ENCODE results near the gene ADAMTSL3.

ADAMTSL3 gene

DNA sequence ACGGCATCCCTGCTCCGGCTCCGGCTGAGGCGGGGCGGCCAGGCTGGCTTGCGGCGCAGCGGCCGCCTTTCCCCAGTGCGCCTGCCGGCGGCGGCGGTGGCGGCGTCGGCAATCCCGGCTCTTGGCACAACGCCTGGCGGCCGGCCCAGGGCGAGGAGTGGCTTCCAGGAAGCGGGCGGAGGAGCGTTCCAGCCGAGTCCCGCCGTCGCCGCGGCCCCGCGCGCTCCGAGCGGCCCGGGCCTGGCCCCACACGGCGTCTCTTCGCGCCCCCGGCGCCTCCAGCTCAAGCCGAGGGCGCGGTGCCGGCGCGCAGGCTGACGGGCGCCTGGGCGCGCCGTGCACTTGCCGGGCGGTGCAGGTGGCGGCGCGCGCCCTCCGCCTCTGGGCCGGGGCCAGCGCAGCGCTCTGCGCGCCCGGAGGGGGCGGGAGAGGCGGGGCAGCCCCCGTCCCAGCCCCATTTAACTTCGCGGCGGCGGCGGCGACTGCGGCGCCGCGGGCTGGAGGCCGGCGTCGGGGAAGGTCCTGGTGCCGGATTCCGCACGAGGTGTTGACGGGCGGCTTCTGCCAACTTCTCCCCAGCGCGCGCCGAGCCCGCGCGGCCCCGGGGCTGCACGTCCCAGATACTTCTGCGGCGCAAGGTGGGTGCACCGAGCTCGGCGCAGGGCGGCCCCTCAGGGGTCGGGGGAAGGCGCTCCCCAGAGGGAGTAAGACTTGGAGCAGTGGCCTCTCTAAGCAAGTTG is at the start of gene ADAMTSL3:
ADAMTSL3 (plus strand) TSS at position 485 of the 740 bp plus-strand sequence. CDS start 1,639 bp downstream, outside the sequence.
- peak in 36 of 56 donors; percentile 6 to 72 (median 42) for DNase-seq

DNA sequence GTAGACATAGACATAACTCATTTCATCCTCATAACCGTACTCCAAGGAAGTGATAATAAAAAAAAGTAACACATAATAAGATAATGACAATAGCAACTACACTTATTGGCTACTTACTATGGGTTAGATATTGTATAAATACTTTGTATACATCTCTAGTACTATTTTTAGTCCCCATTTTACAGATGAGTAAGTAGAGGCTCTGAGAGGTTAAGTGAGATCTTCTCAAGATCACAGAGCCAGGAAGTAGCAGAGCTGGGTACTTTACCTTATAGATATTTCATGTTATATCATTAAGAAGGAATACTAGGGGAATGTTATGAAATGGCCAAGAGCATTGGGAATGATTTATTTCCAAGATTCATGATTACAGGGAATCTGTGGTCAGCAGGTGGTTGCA is 49.4 kb upstream of the ADAMTSL3 start:
- no peak for DNase-seq

DNA sequence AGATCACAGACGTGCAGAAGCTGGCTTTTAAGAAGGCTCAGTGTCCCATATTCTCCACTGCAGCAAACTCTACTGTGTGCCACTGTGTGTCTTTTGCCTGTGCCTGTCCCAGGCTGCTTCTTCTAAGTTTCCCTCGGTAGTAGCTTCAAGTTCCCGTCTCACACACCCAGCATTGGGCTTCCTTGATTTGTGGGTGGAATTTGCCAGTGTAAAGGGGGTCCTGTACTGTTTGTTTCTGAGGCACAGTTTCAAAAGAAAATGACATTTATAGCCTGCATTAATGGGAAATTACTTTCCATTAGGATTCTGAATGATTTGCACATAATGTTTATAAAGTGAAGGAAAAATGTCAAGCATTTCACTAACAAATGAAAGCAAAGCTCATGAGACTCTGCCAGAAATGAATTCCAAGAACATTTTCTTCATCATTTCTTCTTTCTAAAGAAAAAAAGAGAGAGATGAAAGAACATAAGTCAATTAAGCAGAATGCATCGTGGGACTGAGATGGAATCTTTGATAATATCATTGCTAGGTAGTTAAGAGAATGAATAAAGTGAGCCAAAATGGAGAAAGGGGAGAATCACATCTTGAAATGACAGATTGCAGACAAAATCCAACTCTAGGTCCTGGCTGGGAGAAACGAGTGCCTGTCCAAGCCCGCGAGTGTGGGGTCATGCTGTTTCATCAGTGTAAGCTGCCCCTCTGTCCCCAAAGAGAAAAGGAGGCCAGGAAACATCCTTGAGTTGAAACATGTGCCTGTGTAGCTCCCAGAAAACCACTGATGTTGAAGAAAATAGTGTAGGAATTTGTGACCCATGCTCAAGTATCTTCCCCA is 48.6 kb upstream of the ADAMTSL3 start:
- DNase-seq = no peak

DNA sequence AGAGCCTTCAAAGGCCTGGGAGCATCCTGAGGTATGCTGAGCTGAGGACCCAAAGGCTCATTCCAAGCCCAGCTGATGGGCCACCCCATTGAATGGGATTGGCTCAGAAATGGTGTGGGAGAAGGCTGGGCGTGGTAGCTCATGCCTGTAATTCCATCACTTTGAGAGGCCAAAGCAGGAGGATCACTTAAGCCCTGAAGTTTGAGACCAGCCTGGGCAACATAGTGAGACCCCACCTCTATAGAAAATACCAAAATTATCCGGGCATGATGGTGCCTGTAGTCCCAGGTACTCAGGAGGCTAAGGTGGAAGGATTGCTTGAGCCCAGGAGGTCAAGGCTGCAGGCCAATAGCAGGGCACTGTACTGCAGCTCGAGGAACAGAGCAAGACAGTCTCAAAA is 43.8 kb upstream of the ADAMTSL3 start:
- DNase-seq = no peak

- no peak for DNase-seq
Measured at GRCh38 chr15:83610901-83611685, 42.8 kb upstream of the ADAMTSL3 start.

DNA sequence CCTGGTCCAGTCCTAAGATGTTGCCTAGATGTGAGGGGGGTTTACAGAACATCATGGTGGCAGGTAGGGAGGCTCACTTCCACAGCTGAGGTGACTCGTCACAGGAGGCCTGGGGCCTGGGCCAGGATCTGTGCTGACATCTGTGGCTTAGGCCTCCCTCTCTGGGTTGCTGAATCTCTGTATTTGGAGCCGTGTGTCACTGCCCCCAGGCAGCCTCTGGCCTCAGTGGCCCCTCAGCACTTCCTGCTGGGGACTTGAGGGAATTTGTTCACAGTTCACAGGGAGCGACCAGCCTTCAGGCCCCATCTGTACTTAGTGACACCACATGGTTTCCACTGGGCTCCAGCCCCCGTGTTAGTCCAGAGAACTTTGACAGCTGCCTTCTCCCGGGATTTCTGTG is 41.7 kb upstream of the ADAMTSL3 start:
- DNase-seq = no peak

DNA sequence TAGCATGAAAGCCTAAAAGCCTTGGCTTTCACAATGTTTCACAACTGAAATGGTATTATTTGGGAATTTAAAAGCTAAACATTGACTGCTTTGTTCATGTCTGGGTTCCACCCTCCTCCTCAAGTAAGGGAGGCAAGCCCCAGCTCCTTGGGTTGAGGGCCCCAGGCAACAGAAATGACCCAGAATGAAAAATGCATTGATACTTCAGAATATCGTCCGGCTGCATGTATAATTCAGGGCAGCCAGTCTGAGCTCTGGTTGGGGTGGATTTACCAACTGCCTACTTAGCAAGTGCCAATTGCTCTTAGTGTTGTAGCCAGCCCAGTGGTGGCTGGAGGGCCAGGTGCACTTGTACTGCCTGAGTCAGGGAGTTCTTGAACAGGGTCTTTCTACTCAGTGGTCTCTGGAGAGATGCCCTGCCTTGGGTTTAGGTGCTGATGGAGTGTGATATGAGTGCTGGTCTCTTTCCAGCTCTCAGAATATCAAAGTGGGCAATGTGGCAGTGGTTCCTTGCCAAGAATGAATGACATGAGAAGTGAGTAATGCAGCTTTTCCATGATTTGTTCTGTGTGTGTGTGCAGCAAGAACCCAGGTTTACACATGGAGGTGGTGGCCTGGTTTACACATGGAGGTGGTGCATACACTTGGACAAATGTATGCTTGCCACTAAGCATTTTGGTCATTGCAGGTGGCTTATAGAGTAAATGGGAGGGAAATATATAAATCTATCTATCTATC is 40.9 kb upstream of the ADAMTSL3 start:
- peak in 8 of 56 donors; percentile 6 to 58 (median 18) for DNase-seq

DNA sequence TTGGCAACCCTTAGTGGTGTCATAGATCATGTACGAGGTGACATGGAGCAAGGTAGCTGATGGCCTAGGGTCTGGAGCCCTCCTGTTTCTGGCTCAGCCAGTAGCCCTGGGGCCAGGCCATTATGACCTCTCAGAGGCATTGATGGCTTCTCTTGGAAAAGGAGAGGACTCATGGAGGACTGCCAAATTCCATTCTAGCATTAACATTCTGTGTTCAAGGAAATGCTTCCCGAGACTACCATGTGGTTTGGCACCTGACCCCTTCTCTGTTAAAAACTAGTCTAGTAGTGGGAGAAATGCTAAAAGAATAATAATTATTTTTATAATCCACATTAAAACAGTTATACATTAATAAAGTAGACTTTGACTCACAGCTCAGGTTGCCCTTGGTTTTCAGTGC is 40.2 kb upstream of the ADAMTSL3 start:
- peak in 6 of 56 donors; percentile 3 to 19 (median 7) for DNase-seq

- DNase-seq = no peak
Measured at GRCh38 chr15:83616840-83617239, 37.1 kb upstream of the ADAMTSL3 start.

GRCh38 chr15:83626171-83626802 is 27.6 kb upstream of the ADAMTSL3 start:
- DNase-seq = no peak

- no peak for DNase-seq
Measured at GRCh38 chr15:83631534-83631933, 22.4 kb upstream of the ADAMTSL3 start.

GRCh38 chr15:83643201-83643600 is 10.7 kb upstream of the ADAMTSL3 start:
- DNase-seq = no peak

- DNase-seq = no peak
Measured at GRCh38 chr15:83644439-83644838, 9.5 kb upstream of the ADAMTSL3 start.

DNA sequence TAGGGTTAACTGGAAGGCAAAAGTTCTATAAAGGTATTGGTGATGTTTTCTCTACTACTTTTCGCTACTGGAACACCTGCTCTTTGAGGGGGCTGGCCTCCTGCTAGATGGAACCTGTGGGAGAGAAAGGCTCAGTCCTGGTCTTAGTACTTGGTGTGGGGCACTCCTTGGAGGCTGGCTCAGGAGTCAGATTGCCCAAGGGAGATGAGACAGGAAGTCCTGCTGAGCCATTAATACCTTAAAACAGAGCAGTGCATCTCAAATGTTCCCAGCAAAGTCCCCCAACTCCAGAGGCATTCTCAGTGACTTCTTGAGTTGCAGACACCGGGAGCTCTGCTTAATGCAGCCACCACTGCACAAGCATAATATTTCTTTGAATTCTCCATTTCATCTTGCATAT is 3.1 kb upstream of the ADAMTSL3 start:
- no peak for DNase-seq

DNA sequence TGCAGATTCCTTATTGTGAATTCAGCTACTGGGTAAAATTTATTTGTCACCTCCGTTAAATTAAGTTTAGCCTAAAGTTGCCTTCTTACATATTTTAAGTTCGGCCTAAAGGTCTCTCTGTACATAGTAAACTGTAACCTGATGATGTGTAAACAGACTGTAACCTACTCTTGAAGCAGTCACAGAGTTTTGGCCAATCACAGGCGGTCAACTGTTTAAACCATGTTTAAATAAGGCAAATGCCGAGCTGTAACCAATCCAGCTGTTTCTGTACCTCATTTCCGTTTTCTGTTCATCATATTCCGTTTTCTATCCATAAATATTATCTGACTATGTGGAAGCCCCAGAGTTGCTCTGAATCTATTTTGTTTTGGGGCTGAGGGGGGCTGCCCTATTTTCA is 2.4 kb upstream of the ADAMTSL3 start:
- DNase-seq = no peak

- DNase-seq = no peak
Measured at GRCh38 chr15:83652626-83653204, 1.2 kb upstream of the ADAMTSL3 start.

- DNase-seq = peak in 1 of 56 donors; percentile 60
Measured at GRCh38 chr15:83653288-83653638, 660 bp upstream of the ADAMTSL3 start.

DNA sequence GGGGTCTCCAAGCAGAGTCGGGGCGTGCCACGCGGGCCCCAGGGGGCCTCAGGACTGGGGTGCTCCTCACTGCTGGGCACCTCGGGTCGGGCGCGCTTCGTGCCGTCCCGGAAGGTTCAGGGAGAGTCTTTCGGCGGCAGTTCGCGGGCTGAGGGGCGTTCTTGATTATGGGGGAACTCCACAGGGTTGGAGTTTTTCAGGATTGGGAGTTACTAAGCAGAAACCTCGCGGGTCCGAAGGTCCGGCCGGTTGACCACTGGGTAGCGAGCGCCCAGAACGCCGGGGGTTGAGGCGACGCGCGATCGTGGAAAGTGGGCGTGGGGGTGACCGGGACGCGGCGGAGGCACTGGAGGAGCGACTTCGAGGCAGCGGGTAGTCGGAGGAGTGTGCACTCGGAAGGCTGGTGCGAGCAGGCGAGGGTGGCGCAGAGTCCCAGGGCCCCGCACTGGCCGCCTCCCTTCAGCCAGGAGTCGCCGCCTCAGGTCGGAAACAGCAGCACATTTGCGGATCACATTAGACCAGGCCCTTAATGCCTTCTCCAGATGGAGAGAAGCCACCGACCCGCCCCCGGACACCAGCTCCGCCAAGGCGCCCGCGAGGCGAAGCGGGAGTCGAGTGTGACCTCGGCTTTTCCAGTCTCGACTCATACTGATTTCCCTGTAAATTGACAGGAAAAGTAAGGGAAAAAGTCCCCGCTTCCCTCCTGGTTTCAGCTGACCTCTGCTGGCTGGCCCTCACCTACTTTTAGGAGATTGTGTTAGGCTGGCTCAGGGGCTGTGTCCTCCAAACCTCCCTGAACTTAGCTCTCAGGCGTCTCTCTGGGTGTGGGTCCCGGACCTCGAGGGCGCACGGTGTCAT is 685 bp downstream of the ADAMTSL3 start:
- peak in 1 of 56 donors; percentile 13 for DNase-seq

DNA sequence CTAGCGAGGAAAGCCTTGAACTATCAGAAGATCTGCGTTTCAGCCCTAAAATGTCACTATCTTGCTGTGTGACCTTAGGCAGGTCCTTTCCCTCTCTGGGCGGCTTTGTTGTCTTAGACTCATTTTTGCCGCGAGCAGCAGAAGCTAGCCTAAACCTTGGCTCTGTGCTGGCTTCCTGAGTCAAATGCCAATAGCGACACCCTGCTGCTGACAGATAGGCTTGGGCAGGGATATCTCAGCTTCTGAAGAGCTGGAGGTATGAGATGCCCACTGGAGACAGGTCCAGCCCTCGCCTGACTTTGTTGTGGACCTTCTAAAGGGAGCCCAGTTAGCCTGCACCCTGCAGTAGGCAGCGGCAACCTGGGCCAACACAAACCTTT is 1.3 kb downstream of the ADAMTSL3 start:
- DNase-seq = no peak

All from amygdala (tissue), 56 donors.